OCI-M2 (cell line): Measurements from ENCODE around the gene OR13G1.
"Not testable (repeated sequence)": the region's sequence is repeated elsewhere in the genome, so short reads cannot be mapped to it uniquely, and the experiment has no call there.

Source experiments
- DNase-seq: peaks from one replicate; lab custom pipeline; 2025; ENCODE audit not compliant: unreplicated experiment; lab: John Stamatoyannopoulos, UW

The OR13G1 gene

GRCh38 chr1:247679639-247680038, at the start of gene OR13G1:
Gene OR13G1, minus strand, starts transcription at chr1:247679739. Its CDS starts 6,698 bp downstream, at chr1:247673041.
- no peak for DNase-seq

DNA sequence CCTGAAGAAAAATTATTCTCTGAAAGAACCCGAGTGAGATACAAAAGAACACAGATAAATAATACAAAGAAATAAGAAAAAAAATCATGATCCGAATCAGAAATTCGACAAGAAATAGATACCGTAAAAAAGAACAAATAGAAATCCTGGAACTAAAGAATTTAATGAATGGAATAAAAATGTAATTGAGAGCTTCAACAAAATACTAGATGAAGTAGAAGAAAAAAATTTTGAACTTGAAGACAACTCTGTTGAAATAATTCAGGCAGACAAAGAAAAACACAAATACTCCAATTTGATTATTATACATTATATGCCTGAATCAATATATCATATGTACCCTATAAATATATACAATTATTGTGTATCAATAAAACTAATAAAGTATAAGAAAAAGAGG, 41.7 kb upstream of the OR13G1 start:
- no peak for DNase-seq

DNA sequence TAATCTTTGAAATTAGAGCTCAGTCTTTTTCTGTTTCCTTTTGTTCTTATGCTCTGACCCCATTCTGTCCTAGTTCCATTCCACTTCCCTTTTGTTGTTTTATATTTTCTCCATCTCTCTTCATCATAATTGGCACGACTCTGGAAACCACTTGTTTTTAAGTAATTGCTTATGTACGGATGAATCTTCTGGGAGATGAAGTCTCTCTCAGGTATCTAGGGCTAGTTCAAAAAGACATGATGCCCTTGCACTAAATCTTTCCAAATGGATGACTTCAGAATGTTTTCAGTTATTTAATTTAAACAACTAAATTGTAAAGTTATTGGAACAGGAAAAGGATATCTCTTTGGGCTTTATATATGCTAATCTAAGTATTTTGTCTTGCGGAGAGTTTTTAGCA, 37.0 kb upstream of the OR13G1 start, which contains the start of gene OR6F1:
TSS of gene OR6F1 (minus strand) at position 101 of the 400 bp plus-strand sequence. CDS start 3,891 bp downstream, outside the sequence.
- no peak for DNase-seq

DNA sequence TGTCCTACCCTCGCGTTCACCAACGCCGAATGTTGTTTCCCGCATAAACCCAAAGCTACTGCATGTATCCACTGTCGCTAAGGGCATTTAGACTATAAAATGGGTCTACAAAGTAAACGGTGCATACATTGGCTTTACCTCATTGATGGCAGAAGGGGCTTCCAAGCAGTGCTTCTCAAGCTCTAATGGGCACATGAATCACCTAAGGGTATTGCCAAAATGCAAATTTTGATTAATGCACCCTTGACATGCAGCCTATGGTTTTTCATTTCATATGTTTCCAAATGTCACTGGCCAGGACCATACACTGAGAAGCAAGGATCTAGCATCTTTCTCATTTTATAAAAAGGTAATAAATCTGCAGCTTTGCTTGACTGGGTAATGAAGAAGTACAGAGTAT, 34.2 kb upstream of the OR13G1 start:
- no peak for DNase-seq

DNA sequence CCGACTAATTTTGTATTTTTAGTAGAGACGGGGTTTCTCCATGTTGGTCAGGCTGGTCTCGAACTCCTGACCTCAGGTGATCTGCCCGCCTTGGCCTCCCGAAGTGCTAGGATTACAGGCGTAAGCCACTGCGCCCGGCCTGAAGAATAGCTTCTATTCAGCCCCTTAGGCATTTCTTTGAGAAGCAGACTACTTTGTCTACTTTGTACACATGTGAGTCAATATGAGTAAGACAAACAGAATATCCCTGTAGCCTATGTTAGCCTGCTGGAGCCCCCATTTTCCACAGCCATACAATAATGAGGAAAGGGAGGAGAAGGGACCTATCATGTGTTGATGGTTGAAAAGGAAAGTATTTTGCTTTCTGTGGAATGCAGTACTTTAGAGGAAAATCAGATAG, 31.1 kb upstream of the OR13G1 start:
- DNase-seq = not testable (repeated sequence)

- no peak for DNase-seq
These were observed 21.8 kb upstream of the OR13G1 start for GRCh38 chr1:247701338-247701737.

- DNase-seq = peak; percentile 9
These were observed 1.9 kb upstream of the OR13G1 start for GRCh38 chr1:247681288-247681897.

- DNase-seq = no peak
These were observed 632 bp upstream of the OR13G1 start for GRCh38 chr1:247680171-247680570.

DNA sequence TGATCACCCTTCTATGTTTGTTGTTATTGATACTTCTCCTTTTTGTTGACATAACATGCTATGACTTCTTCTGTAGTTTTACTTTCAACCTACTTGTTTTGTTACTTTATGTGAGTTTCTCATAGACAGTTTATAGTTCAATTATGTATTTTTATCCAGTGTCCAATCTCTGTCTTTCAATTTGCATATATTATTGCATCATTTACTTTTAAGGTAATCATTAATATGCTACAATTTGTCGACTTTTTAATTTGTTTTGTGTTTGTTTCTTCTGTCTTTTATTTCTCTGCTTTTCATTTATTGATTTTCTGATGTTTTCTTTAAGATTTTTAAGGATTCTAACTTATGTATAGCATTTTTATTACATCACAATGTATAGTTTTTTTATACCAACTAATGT, 10.3 kb downstream of the OR13G1 start:
- DNase-seq = no peak

DNA sequence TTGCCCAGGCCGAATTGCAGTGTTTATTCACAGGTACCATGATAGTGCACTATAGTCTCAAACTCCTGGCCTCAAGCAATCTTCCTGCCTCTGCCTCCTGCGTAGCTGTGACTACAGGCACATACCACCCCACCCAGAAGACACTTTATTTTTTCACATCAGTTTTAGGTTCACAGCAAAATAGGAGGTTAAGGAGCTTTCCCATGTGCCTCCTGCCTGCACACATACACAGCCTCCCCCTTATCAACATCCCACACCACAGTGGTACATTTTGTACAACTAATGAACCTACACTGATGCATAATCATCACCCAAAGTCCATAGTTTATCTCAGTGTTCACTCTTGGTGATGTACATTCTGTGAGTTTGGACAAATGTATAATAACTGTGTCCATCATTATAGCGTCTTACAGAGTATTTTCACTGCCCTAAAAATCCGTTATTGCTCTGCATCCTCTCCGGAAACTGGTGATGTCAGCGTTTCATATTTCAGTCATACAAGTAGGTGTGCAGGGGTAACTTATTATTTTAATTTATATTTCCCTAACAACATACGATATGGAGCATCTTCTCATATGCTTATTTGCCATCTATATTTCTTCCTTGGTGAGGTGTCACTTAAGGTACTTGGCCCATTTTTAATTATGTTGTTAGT, 23.2 kb downstream of the OR13G1 start:
- peak; percentile 5 for DNase-seq

DNA sequence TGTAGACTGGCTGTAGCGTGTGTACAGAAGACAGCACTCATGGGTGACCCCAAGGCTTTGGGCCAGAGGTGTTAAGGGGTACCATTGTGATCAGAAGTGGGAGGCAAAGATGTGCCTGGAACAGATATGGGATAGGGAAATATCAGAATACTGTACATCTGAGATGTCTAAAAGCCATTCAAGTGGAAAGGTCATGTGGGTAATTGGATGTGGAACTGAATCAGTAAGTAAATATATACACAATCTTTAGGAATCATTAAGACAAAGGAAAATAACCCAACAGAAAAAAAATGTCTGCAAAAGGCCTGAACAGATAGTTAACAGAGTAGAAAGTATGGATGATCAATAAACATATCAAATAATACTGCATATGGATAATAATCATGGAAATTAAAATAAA, 26.5 kb downstream of the OR13G1 start:
- DNase-seq = no peak

DNA sequence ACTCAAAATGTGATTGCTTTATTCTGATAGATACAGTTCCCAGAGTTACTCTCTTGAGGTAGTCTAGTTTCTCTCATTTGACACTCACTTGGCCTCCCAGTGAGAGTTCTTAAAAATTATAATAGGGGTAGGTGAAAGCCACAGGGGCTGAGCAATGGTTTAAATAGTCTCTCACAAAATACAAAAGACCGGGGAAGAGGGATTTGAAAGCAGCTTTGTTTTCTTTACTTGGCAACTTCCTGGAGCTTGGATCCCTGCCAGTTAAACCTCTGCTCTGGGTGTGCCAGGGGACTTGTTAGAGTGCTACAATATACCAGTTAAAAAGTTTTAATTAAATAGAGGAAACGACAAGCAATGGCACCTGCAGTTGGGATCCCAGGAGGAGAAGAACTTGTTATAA, 31.7 kb downstream of the OR13G1 start:
- no peak for DNase-seq

GRCh38 chr1:247646867-247647266, 32.7 kb downstream of the OR13G1 start:
- no peak for DNase-seq

GRCh38 chr1:247642742-247643141, 36.8 kb downstream of the OR13G1 start:
- DNase-seq = no peak

DNA sequence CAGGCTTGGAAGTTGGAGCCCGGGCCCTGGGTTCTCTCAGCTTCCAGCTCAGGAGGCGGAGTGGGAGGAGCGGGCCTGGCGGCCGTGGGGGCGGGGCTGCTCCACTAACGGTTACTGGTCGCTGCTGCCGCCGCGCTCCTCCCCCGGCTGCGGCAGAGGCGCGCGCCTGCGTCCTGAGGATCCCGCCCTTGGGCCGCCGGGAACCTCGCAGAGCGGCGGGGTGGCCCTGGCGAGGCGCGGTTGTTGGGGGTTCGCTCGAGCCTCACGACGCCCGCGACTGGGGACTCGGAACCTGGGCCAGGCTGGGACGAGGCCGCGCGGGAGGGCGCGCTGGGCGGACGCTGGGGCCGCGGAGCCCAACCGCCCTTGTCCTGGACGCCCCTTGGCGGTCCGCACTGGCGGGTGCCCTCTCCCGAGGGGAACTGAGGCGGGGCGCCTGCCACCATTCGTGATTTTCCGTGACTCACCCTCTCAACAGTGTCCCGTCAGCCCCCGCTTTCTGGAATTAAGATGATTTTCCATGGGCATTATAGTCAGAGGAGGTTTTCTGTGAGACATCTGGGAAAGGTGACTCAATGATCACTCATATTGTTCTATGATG, 40.1 kb downstream of the OR13G1 start:
- peak; percentile 43 for DNase-seq

DNA sequence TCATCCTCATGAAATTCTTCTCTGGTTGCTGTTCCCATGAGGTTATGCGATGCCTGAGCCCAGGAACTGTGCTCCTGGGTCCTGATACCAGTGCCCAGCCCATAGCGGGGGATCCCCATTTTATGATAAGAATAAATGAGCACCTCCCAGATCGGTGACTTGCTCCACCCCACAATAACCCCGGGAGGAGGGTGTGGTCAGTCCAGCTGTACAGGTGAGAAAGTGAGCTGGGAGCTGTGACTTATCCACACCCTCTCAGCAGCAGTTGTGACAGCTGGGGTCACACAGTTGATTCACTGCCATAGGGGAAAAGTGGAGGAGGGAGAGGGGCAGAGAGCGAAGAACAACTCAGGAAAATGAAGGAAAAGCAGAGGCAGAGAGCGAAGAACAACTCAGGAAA, 40.8 kb downstream of the OR13G1 start:
- DNase-seq = no peak

- no peak for DNase-seq
These were observed 41.5 kb downstream of the OR13G1 start for GRCh38 chr1:247638011-247638410.

DNA sequence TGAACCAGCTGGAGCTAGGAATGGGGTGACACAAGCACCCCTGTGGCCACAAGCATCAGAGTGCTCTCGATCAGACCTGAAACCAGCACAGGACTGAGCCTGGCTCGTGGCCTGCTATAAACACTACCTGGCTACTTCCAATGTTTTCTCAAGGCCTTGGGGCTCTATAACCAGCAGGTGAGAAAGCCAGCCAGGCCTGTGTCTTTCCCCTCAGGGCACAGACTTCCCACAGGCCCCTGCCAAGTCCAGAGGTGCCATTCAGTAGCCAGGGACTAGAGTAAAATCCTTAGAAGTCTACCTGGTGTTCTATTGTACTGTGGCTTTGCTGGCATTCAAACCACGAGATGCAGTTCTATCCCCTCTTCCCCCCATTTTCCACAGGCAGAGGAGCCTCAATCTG, 51.6 kb downstream of the OR13G1 start:
- DNase-seq = no peak
